ENCODE results near the gene HEPACAM. TPM values are rescaled to one million over a fixed set of nuclear protein-coding genes. Genes with fewer than 3 reads are reported as not detected.

Gene HEPACAM
- total RNA-seq, 1 donor from 2014 or later, result not detected

GRCh38 chr11:124872280-124872679 is 63.6 kb downstream of the HEPACAM start:
- Histone ChIP-seq H3K4me3 (ENCODE audit: insufficient read depth, low read depth, low read length) (no peak overlapping the region), H3K4me2 (ENCODE audit: low read length) (no peak overlapping the region), H3K27ac (ENCODE audit: low read depth, low read length) (no peak overlapping the region), H3K79me2 (ENCODE audit: insufficient read depth, low read length) (no peaks in the 10 kb centered on the region), H3K9me3 (ENCODE audit: insufficient read depth, low read depth, low read length) (peaks cover 5% of the 10 kb centered on the region), H3K4me1 (ENCODE audit: insufficient read depth, low read length) (peaks cover 14% of the 10 kb centered on the region), H3K27me3 (ENCODE audit: insufficient read depth, low read length) (peaks cover 54% of the 10 kb centered on the region), H2AFZ (ENCODE audit: low read depth, low read length) (no peak overlapping the region), H3K36me3 (ENCODE audit: insufficient read depth, low read length) (no peaks in the 10 kb centered on the region), H4K20me1 (ENCODE audit: insufficient read depth, low read length) (no peaks in the 10 kb centered on the region), H3K9ac (ENCODE audit: low read length) (no peak overlapping the region)
- Mint-ChIP-seq H3K36me3 (ENCODE audit: low read depth, unreplicated experiment) (peaks cover 1% of the 10 kb centered on the region), H3K4me3 (ENCODE audit: unreplicated experiment) (no peak overlapping the region), H3K4me1 (ENCODE audit: low read depth, unreplicated experiment) (no peaks in the 10 kb centered on the region), H3K9me3 (ENCODE audit: unreplicated experiment) (no peaks in the 10 kb centered on the region), H3K27ac (ENCODE audit: unreplicated experiment) (no peak overlapping the region), H3K27me3 (ENCODE audit: low read depth, unreplicated experiment) (peaks cover 85% of the 10 kb centered on the region)
- no peak for TF ChIP-seq CTCF (IDR thresholded peaks at IDR 0.05; ENCODE audit: insufficient read depth, low read depth, low read length)
- TF ChIP-seq EZH2 (IDR thresholded peaks at IDR 0.05; ENCODE audit: insufficient read depth, low read length), result no peak
- FAIRE-seq (no peak), DNase-seq (ENCODE audit: low read depth) (no peak)

GRCh38 chr11:124870430-124870829 is 65.4 kb downstream of the HEPACAM start:
- no peak overlapping the region for H3K4me3 ChIP-seq (ENCODE audit: insufficient read depth, low read depth, low read length)
- Mint-ChIP-seq H3K27me3 (ENCODE audit: low read depth, unreplicated experiment) (peaks cover 93% of the 10 kb centered on the region), H3K27ac (ENCODE audit: unreplicated experiment) (peak overlapping the region; percentile 69), H3K4me1 (ENCODE audit: low read depth, unreplicated experiment) (no peaks in the 10 kb centered on the region), H3K36me3 (ENCODE audit: low read depth, unreplicated experiment) (peaks cover 1% of the 10 kb centered on the region), H3K4me3 (ENCODE audit: unreplicated experiment) (no peak overlapping the region), H3K9me3 (ENCODE audit: unreplicated experiment) (no peaks in the 10 kb centered on the region)
- H3K4me1 ChIP-seq (ENCODE audit: insufficient read depth, low read length), result peaks cover 4% of the 10 kb centered on the region
- H3K36me3 ChIP-seq (ENCODE audit: insufficient read depth, low read length), result no peaks in the 10 kb centered on the region
- TF ChIP-seq CTCF (IDR thresholded peaks at IDR 0.05; ENCODE audit: insufficient read depth, low read depth, low read length), result no peak
- no peak for TF ChIP-seq EZH2 (IDR thresholded peaks at IDR 0.05; ENCODE audit: insufficient read depth, low read length)
- peaks cover 72% of the 10 kb centered on the region for H3K27me3 ChIP-seq (ENCODE audit: insufficient read depth, low read length)
- no peaks in the 10 kb centered on the region for H3K79me2 ChIP-seq (ENCODE audit: insufficient read depth, low read length)
- peaks cover 3% of the 10 kb centered on the region for H4K20me1 ChIP-seq (ENCODE audit: insufficient read depth, low read length)
- H2AFZ ChIP-seq (ENCODE audit: low read depth, low read length), result no peak overlapping the region
- no peak overlapping the region for H3K27ac ChIP-seq (ENCODE audit: low read depth, low read length)
- H3K9me3 ChIP-seq (ENCODE audit: insufficient read depth, low read depth, low read length), result peaks cover 5% of the 10 kb centered on the region
- H3K9ac ChIP-seq (ENCODE audit: low read length), result no peak overlapping the region
- DNase-seq (ENCODE audit: low read depth) (no peak), FAIRE-seq (no peak)
- H3K4me2 ChIP-seq (ENCODE audit: low read length), result no peak overlapping the region

GRCh38 chr11:124869856-124870387 is 65.9 kb downstream of the HEPACAM start:
- H3K27ac ChIP-seq (ENCODE audit: low read depth, low read length), result no peak overlapping the region
- peaks cover 3% of the 10 kb centered on the region for H4K20me1 ChIP-seq (ENCODE audit: insufficient read depth, low read length)
- H3K4me2 ChIP-seq (ENCODE audit: low read length), result no peak overlapping the region
- no peak overlapping the region for H3K4me3 Mint-ChIP-seq (ENCODE audit: unreplicated experiment)
- no peak overlapping the region for H3K4me3 ChIP-seq (ENCODE audit: insufficient read depth, low read depth, low read length)
- peaks cover 93% of the 10 kb centered on the region for H3K27me3 Mint-ChIP-seq (ENCODE audit: low read depth, unreplicated experiment)
- H3K9me3 ChIP-seq (ENCODE audit: insufficient read depth, low read depth, low read length), result peaks cover 5% of the 10 kb centered on the region
- peaks cover 1% of the 10 kb centered on the region for H3K36me3 Mint-ChIP-seq (ENCODE audit: low read depth, unreplicated experiment)
- DNase-seq (ENCODE audit: low read depth) (no peak), FAIRE-seq (no peak)
- H3K79me2 ChIP-seq (ENCODE audit: insufficient read depth, low read length), result no peaks in the 10 kb centered on the region
- H3K36me3 ChIP-seq (ENCODE audit: insufficient read depth, low read length), result no peaks in the 10 kb centered on the region
- H3K27me3 ChIP-seq (ENCODE audit: insufficient read depth, low read length), result peaks cover 77% of the 10 kb centered on the region
- H3K4me1 ChIP-seq (ENCODE audit: insufficient read depth, low read length), result peaks cover 4% of the 10 kb centered on the region
- H3K4me1 Mint-ChIP-seq (ENCODE audit: low read depth, unreplicated experiment), result no peaks in the 10 kb centered on the region
- H3K9me3 Mint-ChIP-seq (ENCODE audit: unreplicated experiment), result no peaks in the 10 kb centered on the region
- H2AFZ ChIP-seq (ENCODE audit: low read depth, low read length), result no peak overlapping the region
- H3K27ac Mint-ChIP-seq (ENCODE audit: unreplicated experiment), result no peak overlapping the region
- H3K9ac ChIP-seq (ENCODE audit: low read length), result no peak overlapping the region
- TF ChIP-seq EZH2 (IDR thresholded peaks at IDR 0.05; ENCODE audit: insufficient read depth, low read length) (no peak), CTCF (IDR thresholded peaks at IDR 0.05; ENCODE audit: insufficient read depth, low read depth, low read length) (no peak)
